ENCODE data around the gene DUS3L.
"Not testable (repeated sequence)": the region's sequence is repeated elsewhere in the genome, so short reads cannot be mapped to it uniquely, and the experiment has no call there.

The DUS3L gene

DNA sequence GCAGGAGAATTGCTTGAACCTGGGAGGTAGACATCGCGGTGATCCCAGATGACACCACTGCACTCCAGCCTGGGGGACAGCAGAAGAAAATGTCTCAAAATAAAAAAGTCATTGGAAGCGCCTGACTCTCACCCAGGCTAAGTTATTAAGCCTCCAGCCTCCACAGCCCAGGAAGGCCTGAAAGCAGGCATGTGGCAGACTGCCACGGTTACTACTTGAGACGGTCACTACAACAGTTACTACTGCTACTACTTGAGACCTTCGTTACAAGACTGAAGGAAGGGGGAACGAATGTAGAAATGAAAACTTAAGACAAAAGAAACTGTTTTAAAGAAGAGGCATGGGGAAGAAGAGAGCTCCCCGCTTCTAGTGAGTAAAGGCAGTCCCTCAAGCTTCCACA lies 16.0 kb downstream of the DUS3L start:
- no peak for DNase-seq (ENCODE audit: low read depth, low spot score)

GRCh38 chr19:5773276-5773675 lies 17.7 kb downstream of the DUS3L start:
- no peak for DNase-seq (ENCODE audit: low read depth, low spot score)

GRCh38 chr19:5772416-5772815 lies 18.5 kb downstream of the DUS3L start:
- no peak for DNase-seq (ENCODE audit: low read depth, low spot score)

DNA sequence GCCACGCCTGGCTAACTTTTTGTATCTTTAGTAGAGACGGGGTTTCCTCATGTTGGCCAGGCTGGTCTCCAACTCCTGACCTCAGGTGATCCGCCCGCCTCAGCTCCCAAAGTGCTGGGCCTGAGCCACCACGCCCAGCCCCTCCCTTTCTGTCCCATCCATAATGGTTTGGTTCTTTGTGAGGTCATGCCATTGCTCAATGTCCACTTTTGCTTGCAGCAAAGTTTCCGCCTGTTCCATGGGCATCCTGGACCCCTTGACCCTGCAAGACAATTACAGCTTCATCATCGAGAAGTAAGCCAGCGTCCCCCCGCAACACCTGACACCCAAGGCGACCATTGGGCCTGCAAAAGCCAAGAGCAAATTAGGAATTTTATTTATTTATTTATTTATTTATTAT lies 23.0 kb downstream of the DUS3L start:
- no peak for DNase-seq (ENCODE audit: low read depth, low spot score)

DNA sequence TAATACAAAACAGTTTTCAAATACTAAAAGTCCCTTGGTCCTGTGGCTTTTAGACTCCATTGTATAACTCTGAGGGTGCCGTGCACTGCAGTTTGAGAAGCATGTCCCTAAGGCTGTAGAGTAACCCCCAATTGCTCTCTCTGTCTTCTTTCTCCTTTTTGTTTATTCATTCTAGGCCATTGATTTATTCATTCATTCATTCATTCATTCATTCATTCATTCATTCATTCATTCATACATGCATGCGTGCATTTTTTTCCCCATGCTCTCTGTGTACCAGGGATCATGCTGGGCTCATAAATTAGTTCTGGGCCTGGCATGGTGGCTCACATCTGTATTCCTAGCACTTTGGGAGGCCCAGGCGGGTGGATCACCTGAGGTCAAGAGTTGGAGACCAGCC lies 25.7 kb downstream of the DUS3L start:
- no peak for DNase-seq (ENCODE audit: low read depth, low spot score)

DNA sequence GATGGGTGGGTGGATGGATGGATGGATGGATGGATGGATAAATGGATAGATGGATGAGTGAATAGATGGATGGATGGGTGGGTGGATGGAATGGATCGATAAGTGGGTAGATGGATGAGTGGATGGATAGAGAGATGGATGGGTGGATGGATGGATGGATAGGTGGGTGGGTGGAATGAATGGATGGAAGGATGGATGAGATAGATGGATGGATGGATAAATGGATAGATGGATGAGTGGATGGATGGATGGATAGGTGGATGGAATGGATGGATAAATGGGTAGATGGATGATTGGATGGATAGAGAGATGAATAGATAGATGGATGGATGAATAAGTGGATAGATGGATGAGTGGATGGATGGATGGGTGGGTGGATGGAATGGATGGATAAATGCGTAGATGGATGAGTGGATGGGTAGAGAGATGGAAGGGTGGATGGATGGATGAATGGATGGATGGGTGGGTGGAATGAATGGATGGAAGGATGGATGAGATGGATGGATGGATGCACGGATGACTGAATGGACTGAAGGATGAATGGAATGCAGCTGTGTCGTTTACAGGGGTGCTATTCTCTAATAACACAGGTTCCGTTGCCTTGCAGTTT lies 28.2 kb downstream of the DUS3L start:
- DNase-seq (ENCODE audit: low read depth, low spot score): no peak

GRCh38 chr19:5753743-5754142 lies 37.2 kb downstream of the DUS3L start:
- no peak for DNase-seq (ENCODE audit: low read depth, low spot score)

DNA sequence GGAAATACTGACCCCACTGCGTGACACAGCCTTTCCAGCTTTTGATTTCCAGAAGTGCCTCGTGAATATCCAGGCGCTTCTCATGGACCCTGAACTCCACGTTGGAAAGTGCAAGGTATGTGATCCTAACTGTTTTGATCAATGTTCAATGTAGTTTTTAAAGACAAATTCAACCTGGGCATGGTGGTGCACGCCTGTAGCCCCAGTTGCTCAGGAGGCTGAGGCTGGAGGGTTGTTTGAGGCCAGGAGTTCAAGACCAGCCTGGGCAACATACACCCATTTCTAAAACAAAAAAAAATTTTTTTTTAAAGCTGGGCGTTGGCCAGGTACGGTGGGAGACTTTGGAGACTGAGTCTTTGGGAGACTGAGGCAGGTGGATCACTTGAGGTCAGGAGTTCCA lies 39.3 kb downstream of the DUS3L start:
- no peak for DNase-seq (ENCODE audit: low read depth, low spot score)

DNA sequence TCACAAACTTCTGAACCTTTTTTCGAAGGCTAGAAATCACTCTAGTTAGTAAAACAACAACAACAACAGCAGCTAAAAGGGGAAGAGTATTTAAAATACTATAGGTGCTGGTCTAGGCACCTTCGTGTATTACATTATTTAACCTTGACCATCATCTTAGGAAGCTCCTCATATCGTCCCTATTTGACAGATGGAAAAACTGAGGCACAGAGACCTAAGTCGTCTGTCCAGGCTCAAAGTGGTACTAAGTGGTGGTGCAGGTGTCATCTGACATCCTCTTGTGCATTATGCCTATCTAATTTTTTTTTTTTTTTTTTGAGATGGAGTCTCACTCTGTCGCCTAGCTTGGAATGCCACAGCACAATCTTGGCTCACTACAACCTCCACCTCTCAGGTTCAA lies 41.5 kb downstream of the DUS3L start:
- no peak for DNase-seq (ENCODE audit: low read depth, low spot score)

DNA sequence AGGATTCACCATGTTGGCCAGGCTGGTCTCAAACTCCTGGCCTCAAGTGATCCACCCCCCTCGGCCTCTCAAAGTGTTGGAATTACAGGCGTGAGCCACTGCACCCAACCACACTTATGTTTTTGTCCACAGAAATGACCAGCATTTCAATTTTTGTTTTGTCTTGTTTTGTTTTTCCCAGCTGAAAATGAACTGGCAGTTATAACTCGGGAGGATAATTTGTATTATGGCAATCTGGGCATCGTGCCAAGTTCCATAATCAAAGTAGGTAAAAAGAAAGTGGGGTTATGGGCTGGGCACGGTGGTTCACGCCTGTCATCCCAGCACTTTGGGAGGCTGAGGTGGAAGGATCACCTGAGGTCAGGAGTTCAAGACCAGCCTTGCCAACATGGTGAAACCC lies 42.0 kb downstream of the DUS3L start:
- DNase-seq (ENCODE audit: low read depth, low spot score): not testable (repeated sequence)

- not testable (repeated sequence) for DNase-seq (ENCODE audit: low read depth, low spot score)
Observed at GRCh38 chr19:5744999-5745398, 46.0 kb downstream of the DUS3L start.

- no peak for DNase-seq (ENCODE audit: low read depth, low spot score)
Observed at GRCh38 chr19:5743630-5744029, 47.3 kb downstream of the DUS3L start.

GRCh38 chr19:5742051-5742450 lies 48.9 kb downstream of the DUS3L start:
- DNase-seq (ENCODE audit: low read depth, low spot score): no peak

DNA sequence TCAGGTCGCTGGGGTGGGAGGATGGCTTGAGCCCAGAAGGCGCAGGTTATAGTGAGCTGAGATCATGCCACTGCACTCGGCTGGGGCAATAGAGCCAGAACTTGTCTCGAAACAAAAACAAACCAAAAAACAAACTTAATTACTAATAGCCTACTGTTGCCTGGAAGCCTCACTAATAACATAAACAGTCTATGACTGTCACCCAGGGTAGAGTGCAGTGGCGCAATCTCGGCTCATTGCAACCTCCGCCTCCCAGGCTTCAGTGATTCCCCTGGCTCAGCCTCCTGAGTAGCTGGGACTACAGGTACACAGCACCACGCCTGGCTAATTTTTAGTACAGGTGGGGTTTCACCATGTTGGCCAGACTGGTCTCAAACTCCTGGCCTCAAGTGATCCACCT lies 52.5 kb downstream of the DUS3L start:
- no peak for DNase-seq (ENCODE audit: low read depth, low spot score)
